GM12873 (cell line): ENCODE data around the gene TSC2.

Experiments
- TF ChIP-seq, protein P1 (sequence below): IDR thresholded peaks from 2 replicates; pipeline ENCODE4 v1.5.1; 2012; ENCODE audit warnings: low read depth, mild to moderate bottlenecking, moderate library complexity, low read length, control low read depth; ENCODE audit not compliant: insufficient read depth; ENCODE audit errors: missing control alignments

Gene TSC2

GRCh38 chr16:2062801-2063200 lies 15.0 kb downstream of the TSC2 start:
- TF ChIP-seq, protein P1, sequence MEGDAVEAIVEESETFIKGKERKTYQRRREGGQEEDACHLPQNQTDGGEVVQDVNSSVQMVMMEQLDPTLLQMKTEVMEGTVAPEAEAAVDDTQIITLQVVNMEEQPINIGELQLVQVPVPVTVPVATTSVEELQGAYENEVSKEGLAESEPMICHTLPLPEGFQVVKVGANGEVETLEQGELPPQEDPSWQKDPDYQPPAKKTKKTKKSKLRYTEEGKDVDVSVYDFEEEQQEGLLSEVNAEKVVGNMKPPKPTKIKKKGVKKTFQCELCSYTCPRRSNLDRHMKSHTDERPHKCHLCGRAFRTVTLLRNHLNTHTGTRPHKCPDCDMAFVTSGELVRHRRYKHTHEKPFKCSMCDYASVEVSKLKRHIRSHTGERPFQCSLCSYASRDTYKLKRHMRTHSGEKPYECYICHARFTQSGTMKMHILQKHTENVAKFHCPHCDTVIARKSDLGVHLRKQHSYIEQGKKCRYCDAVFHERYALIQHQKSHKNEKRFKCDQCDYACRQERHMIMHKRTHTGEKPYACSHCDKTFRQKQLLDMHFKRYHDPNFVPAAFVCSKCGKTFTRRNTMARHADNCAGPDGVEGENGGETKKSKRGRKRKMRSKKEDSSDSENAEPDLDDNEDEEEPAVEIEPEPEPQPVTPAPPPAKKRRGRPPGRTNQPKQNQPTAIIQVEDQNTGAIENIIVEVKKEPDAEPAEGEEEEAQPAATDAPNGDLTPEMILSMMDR: no peak

GRCh38 chr16:2063861-2064260 lies 16.1 kb downstream of the TSC2 start:
- TF ChIP-seq, protein P1: no peak

- TF ChIP-seq, protein P1: no peak
Observed at GRCh38 chr16:2064368-2064945, 16.7 kb downstream of the TSC2 start.

GRCh38 chr16:2066139-2066538 lies 18.4 kb downstream of the TSC2 start:
- TF ChIP-seq, protein P1: no peak

DNA sequence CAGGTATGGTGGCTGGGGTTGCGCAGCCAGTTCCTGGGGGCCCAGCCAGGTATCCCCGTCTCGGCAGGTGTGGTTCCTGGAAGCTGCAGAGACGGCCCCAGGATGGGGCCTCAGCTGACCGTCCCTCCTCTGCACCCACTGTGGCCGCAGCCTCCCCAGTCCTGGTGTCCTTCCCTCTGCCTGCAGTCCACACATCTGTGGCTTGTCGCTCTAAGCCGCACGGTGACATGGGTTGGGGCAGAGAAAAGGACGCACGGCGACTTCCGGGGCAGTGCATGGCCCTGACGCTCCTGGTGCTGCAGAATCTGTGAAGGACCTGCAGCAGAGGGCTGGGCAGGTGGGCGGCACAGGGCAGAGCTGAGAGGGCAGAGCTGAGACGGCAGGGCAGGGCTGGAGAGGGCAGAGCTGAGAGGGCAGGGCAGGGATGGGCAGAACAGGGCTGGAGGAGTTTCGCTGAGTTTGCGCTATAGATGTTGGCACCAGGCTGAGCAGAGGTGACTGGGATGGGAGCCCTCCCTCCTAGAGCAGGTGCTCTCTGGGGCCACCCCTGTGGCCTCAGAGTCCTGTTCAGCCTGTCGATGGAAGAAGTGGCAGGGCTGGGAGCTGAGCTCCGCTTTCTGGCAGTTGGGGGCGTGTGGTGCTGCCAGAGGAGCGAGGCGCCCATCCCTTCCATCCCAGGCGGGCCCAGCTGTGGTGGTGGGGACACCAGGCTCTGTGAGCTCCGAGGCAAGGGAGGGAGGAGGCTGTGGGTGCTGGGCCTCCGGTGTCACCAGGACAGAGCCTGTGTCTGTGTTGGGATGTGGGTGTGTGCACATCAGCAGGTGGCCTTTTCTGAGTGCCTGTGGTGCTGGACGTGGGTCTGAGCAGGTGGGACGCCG lies 23.0 kb downstream of the TSC2 start:
- TF ChIP-seq, protein P1: no peak

DNA sequence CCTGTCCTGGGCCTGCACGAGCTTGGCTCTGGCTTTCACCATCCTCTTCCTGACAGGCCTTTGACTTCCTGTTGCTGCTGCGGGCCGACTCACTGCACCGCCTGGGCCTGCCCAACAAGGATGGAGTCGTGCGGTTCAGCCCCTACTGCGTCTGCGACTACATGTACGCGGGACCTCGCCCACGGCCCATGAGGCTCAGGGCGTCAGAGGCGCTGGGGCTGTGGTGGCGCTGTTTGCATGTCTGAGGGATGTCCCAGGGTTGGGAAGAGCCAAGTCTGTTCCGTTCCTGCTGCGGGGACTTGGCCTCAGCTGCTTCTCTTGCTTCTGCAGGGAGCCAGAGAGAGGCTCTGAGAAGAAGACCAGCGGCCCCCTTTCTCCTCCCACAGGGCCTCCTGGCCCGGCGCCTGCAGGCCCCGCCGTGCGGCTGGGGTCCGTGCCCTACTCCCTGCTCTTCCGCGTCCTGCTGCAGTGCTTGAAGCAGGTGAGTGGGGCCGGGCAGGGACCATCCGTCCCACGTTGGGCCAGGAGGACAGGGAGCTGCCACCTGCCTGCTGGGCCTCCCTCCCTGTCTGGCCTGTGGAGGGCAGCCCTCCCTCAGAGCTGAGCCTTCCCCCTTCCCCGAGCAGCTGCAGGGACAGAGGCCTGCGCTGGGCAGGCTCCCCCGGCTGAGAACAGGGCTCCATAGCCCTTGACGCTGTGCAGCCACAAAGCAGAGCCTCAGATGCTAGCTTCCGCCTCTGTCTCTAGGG lies 23.8 kb downstream of the TSC2 start:
- TF ChIP-seq, protein P1: no peak

DNA sequence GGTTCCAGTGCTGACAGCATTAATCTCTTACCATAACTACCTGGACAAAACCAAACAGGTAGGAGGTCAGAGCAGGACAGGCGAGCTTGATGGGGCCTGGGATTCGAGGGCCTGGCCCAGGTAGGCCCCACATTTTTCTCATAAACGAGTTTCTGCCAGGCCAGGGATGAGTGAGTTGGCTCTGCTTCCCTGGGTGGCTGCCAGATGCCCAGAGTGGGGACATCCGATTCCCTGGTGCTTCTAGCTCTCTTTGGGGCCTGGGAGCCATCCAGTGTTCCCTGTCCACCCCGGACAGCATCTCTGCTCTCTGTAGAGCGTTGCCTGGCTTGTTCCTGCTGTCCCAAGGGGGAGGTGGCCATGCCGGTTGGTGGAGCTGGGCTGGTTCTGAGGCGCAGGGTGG lies 25.1 kb downstream of the TSC2 start:
- TF ChIP-seq, protein P1: no peak
